Transverse colon (tissue), 4 donors: ENCODE measurements around the gene GNPAT. TPM values are rescaled to one million over a fixed set of nuclear protein-coding genes. Genes with fewer than 3 reads are reported as not detected.

ENCODE experiments used
- DNase-seq: peaks from one replicate; pipeline ENCODE4 v3.0.0-alpha.2; 2019
- H3K27ac ChIP-seq, 4 donors: fragments of 200-600 bp; sonication (generic); 2 replicates each; pipeline ENCODE4 v1.5.1; 2016 to 2018; ENCODE audit warnings: inconsistent platforms in 4 of 4
- H3K27me3 ChIP-seq: fragments of 200-600 bp; sonication (generic); 2 replicates; pipeline ENCODE4 v1.5.1; 2017; ENCODE audit warnings: inconsistent platforms
- H3K36me3 ChIP-seq, 4 donors: fragments of 200-600 bp; sonication (generic); 2 replicates each; pipeline ENCODE4 v1.5.1; 2017 to 2019; ENCODE audit warnings: inconsistent platforms in 4 of 4
- H3K4me1 ChIP-seq, 4 donors: fragments of 200-600 bp; sonication (generic); 2 replicates each; pipeline ENCODE4 v1.5.1; 2017 to 2020; ENCODE audit warnings: inconsistent platforms in 4 of 4
- H3K4me3 ChIP-seq, 4 donors: fragments of 200-600 bp; sonication (generic); 1 replicate in 1 of 4; 2 replicates in 3 of 4; pipeline versions ENCODE4 v1.5.1 to v1.6.1; 2017 to 2019; ENCODE audit warnings: inconsistent platforms in 4 of 4
- H3K9me3 ChIP-seq, 2 donors: fragments of 200-600 bp; sonication (generic); 2 replicates each; pipeline ENCODE4 v1.5.1; 2017 to 2019; ENCODE audit warnings: inconsistent platforms in 2 of 2
- CTCF ChIP-seq, 5 experiments: fragments of 200-600 bp in 3 of 5; fragments of 450-650 bp in 2 of 5; sonication (generic) in 3 of 5; IDR thresholded peaks; 1 replicate in 2 of 5; 2 replicates in 3 of 5; pipeline ENCODE4 v1.5.1; 2016 to 2017; ENCODE audit warnings: antibody characterized with exemption in 5 of 5, inconsistent platforms in 3 of 5, mild to moderate bottlenecking in 2 of 5, moderate library complexity in 1 of 5
- EP300 ChIP-seq: sonication (generic); formaldehyde crosslinking; IDR thresholded peaks from one replicate; pipeline ENCODE4 v1.6.1; 2017; ENCODE audit warnings: antibody characterized with exemption, low read depth
- POLR2A ChIP-seq: fragments of 450-650 bp; IDR thresholded peaks from one replicate; pipeline ENCODE4 v1.6.1; 2016; ENCODE audit warnings: antibody characterized with exemption, mild to moderate bottlenecking, moderate library complexity
- POLR2AphosphoS5 ChIP-seq, 3 donors: sonication (generic); formaldehyde crosslinking; IDR thresholded peaks; one replicate each; pipeline ENCODE4 v1.6.1; 2016; ENCODE audit warnings: antibody characterized with exemption in 3 of 3
- WGBS, 2 donors: methylation state at CpG; one replicate each; pipeline ENCODE4 v1.1.5; 2018; ENCODE audit warnings: low coverage in 1 of 2; 5-methylcytosine and 5-hydroxymethylcytosine counted together
- in situ Hi-C, 4 donors: fragments of 200-750 bp; cut with MboI; loops; one replicate each; pipeline versions ENCODE4 v1.15.0 to v1.15.1; 2017; ENCODE audit warnings: low sequenced_read_pairs in 3 of 4, low pct_ligation_motif_present in 1 of 4, low pct_unique_long_range_greater_than_20kb in 1 of 4
- intact Hi-C: fragments of 100-400 bp; cut with DNase I; formaldehyde crosslinking; loops from one replicate; pipeline ENCODE4 v1.15.1; 2023; ENCODE audit warnings: low total_unique reads
- total RNA-seq, 4 donors: library from RNA; depleted of rRNA; stranded (reverse); fragments of >200 nt; gene quantifications; one replicate each; pipeline ENCODE4 v1.1.0, GENCODE V29; 2016

Gene GNPAT
- total RNA-seq, 4 donors from 2014 or later: 19.5 to 123 (median 36.8) TPM

GRCh38 chr1:231236938-231237337 lies 4.1 kb upstream of the GNPAT start:
- in situ Hi-C loops: no loop called here
- 96% methylated on average over 6 to 9 of the region's 9 CpGs for WGBS, 2 donors
- Histone ChIP-seq H3K36me3 (peaks cover 0 to 12% (median 5%) of the 10 kb centered on the region in 4 donors), H3K27me3 (no peaks in the 10 kb centered on the region), H3K4me1 (peaks cover 5 to 67% (median 49%) of the 10 kb centered on the region in 4 donors), H3K4me3 (no peak overlapping the region), H3K27ac (peak overlapping the region; percentile 47 to 80 (median 78)), H3K9me3 (no peaks in the 10 kb centered on the region)
- no peak for TF ChIP-seq POLR2A
- TF ChIP-seq POLR2AphosphoS5 (IDR thresholded peaks at IDR 0.05): no peak
- TF ChIP-seq CTCF (IDR thresholded peaks at IDR 0.05): no peak
- no peak for TF ChIP-seq EP300
- no peak for DNase-seq
- intact Hi-C loops: no loop called here

DNA sequence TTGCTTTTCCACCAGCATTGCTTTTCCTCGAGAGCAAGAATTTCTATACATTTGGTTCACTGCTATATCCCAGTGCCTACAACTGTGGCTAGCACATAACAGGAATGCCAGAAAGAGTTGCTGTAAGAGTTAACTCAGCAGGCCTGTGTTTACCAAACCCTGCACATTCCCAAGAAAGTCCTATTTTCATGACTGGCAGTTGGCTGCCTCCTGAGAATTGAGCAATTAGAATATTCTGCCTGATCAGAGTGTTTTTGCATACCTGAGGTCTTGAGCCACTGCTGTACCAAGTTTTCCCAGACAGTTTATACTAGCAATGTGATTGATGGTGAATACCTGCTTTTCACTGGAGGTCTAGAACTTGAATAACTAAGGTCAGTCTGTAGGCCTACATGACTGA lies 2.7 kb upstream of the GNPAT start:
- 86 to 94% methylated on average over 1 of the region's 1 CpG for WGBS, 2 donors
- no peak for DNase-seq
- peaks cover 0 to 12% (median 5%) of the 10 kb centered on the region in 4 donors for H3K36me3 ChIP-seq
- no peak overlapping the region for H3K27ac ChIP-seq
- in situ Hi-C loops: no loop called here
- TF ChIP-seq CTCF (IDR thresholded peaks at IDR 0.05) (no peak), POLR2A (no peak), POLR2AphosphoS5 (IDR thresholded peaks at IDR 0.05) (no peak), EP300 (no peak)
- H3K9me3 ChIP-seq: no peaks in the 10 kb centered on the region
- intact Hi-C loops: no loop called here
- no peak overlapping the region for H3K4me3 ChIP-seq
- H3K4me1 ChIP-seq: peaks cover 8 to 70% (median 54%) of the 10 kb centered on the region in 4 donors
- H3K27me3 ChIP-seq: no peaks in the 10 kb centered on the region

DNA sequence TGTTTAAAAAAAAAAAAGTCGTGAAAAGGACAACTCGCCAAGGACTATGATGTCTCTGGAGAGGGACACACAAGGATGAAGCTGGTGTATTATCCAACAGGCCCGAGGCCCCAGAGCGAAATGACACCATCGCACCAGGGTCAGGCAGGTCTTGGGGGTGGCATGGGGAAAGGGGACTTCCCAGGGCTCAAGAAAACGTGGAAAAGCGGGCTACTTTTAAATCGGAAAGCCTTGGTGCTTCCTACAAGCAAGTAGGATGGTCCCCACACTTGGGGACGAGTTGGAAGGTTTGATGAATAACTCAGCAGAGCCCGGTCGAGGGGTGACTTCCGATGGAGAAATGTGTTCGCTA lies 505 bp upstream of the GNPAT start:
- Histone ChIP-seq H3K36me3 (peaks cover 0 to 12% (median 5%) of the 10 kb centered on the region in 4 donors), H3K27me3 (no peaks in the 10 kb centered on the region), H3K4me3 (peak overlapping the region; percentile 48 to 85 (median 76)), H3K27ac (peak overlapping the region; percentile 78 to 92 (median 88)), H3K9me3 (no peaks in the 10 kb centered on the region), H3K4me1 (peaks cover 9 to 52% (median 37%) of the 10 kb centered on the region in 4 donors)
- in situ Hi-C loops (no loop called here), intact Hi-C loops (no loop called here)
- 2 to 4% methylated on average over 3 to 13 of the region's 13 CpGs for WGBS, 2 donors
- TF ChIP-seq POLR2A (no peak), POLR2AphosphoS5 (IDR thresholded peaks at IDR 0.05) (no peak), EP300 (no peak)
- no peak for DNase-seq

DNA sequence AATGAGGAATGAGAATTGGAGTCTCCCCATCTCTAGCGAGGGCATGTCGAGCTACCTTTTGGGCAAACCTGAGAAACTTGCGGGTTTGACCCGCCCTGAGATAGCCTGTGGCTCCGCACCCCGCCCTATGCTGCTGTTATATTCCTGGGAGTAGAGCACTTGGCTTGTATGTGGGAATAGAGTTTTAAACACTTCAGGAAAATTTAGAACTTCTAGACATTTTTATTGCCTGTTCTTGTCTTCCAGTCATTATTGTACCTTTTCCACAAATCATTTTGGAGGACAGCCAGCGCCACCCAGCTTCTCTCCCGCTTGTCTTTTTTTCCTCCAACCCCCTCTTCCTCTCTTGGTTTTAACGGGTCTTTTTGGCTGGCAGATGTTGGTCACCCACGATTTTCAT lies 738 bp downstream of the GNPAT start:
- H3K27ac ChIP-seq: peak overlapping the region; percentile 78 to 92 (median 88)
- peak overlapping the region; percentile 48 to 85 (median 76) for H3K4me3 ChIP-seq
- H3K36me3 ChIP-seq: peaks cover 0 to 12% (median 5%) of the 10 kb centered on the region in 4 donors
- intact Hi-C loops (no loop called here), in situ Hi-C loops (no loop called here)
- H3K4me1 ChIP-seq: peaks cover 4 to 39% (median 28%) of the 10 kb centered on the region in 4 donors
- no peak for TF ChIP-seq POLR2A
- no peak for TF ChIP-seq CTCF (IDR thresholded peaks at IDR 0.05)
- TF ChIP-seq POLR2AphosphoS5 (IDR thresholded peaks at IDR 0.05): no peak
- no peak for TF ChIP-seq EP300
- H3K27me3 ChIP-seq: no peaks in the 10 kb centered on the region
- 0 to 1% methylated on average over 6 to 10 of the region's 10 CpGs for WGBS, 2 donors
- H3K9me3 ChIP-seq: no peaks in the 10 kb centered on the region
- DNase-seq: peak; percentile 43
